Amniotic stem cell (primary cell): ENCODE results near the gene WWC2.

Experiments
- DNase-seq: peaks from one replicate; lab custom pipeline; 2025; lab: John Stamatoyannopoulos, UW

The WWC2 gene

GRCh38 chr4:183256756-183257385 lies 157.8 kb downstream of the WWC2 start:
- DNase-seq = peak; percentile 17

GRCh38 chr4:183257808-183258207 lies 158.8 kb downstream of the WWC2 start:
- DNase-seq = no peak

- DNase-seq = no peak
Observed at GRCh38 chr4:183260491-183261151, 161.6 kb downstream of the WWC2 start.

- peak; percentile 51 for DNase-seq
Observed at GRCh38 chr4:183261953-183262775, 163.1 kb downstream of the WWC2 start.

GRCh38 chr4:183262776-183263100 lies 163.7 kb downstream of the WWC2 start:
- no peak for DNase-seq

- no peak for DNase-seq
Observed at GRCh38 chr4:183263787-183264386, 164.8 kb downstream of the WWC2 start.

- no peak for DNase-seq
Observed at GRCh38 chr4:183264614-183265013, 165.6 kb downstream of the WWC2 start.

- DNase-seq = no peak
Observed at GRCh38 chr4:183266371-183266770, 167.3 kb downstream of the WWC2 start.

GRCh38 chr4:183268556-183268955 lies 169.5 kb downstream of the WWC2 start:
- no peak for DNase-seq

- DNase-seq = no peak
Observed at GRCh38 chr4:183272384-183272783, 173.3 kb downstream of the WWC2 start.

- DNase-seq = no peak
Observed at GRCh38 chr4:183276106-183276505, 177.0 kb downstream of the WWC2 start.

GRCh38 chr4:183284258-183284785 lies 185.3 kb downstream of the WWC2 start:
- no peak for DNase-seq

- DNase-seq = no peak
Observed at GRCh38 chr4:183284965-183285364, 185.9 kb downstream of the WWC2 start.

- DNase-seq = no peak
Observed at GRCh38 chr4:183285886-183286285, 186.8 kb downstream of the WWC2 start.

GRCh38 chr4:183286590-183287308 lies 187.7 kb downstream of the WWC2 start:
- DNase-seq = no peak

GRCh38 chr4:183287309-183287659 lies 188.2 kb downstream of the WWC2 start:
- DNase-seq = no peak

- DNase-seq = no peak
Observed at GRCh38 chr4:183287677-183288076, 188.6 kb downstream of the WWC2 start.

GRCh38 chr4:183288955-183289354 lies 189.9 kb downstream of the WWC2 start:
- DNase-seq = no peak

- DNase-seq = no peak
Observed at GRCh38 chr4:183289688-183290087, 190.6 kb downstream of the WWC2 start.

GRCh38 chr4:183291070-183291469 lies 192.0 kb downstream of the WWC2 start:
- DNase-seq = no peak

GRCh38 chr4:183295711-183296110 lies 196.7 kb downstream of the WWC2 start:
- no peak for DNase-seq

- DNase-seq = no peak
Observed at GRCh38 chr4:183297675-183298074, 198.6 kb downstream of the WWC2 start.
